K562 (cell line): ENCODE measurements around the gene SCYL3. TPM values are rescaled to one million over a fixed set of nuclear protein-coding genes. Genes with fewer than 3 reads are reported as not detected.

Experiments
- ATAC-seq: fragments of 200-7000 bp; cut with Tn5 transposase; 3 replicates; pipeline ENCODE4 v1.9.1; 2020; ENCODE audit warnings: moderate library complexity
- BruUV-seq: library from RNA; stranded (reverse); fragments of 400-500 nt; replicated peaks from 2 replicates; lab custom pipeline; 2021; lab: Mats Ljungman, UMichigan
- CTCF ChIA-PET: fragments of 300-600 bp; formaldehyde crosslinking; extraction: SDS; loops from one replicate; lab custom pipeline; 2021; ENCODE audit warnings: low intra/inter-chr PET ratio; lab: Yijun Ruan, JAX
- POLR2A ChIA-PET: fragments of 300-600, 350-650 bp; sonication (Branson Sonifier 250); formaldehyde crosslinking; extraction: SDS; loops from one replicate; lab custom pipeline; 2021; ENCODE audit warnings: antibody characterized with exemption, inconsistent platforms; lab: Yijun Ruan, JAX
- DNase-seq, 4 experiments: peaks; one replicate each; pipeline versions ENCODE4 v3.0.0 to v3.0.0-alpha.2; 2011 to 2018; ENCODE audit warnings: low spot score in 3 of 4, mixed read lengths in 3 of 4; ENCODE audit errors: extremely low read depth in 1 of 4
- FAIRE-seq: peaks from 2 replicates; lab custom pipeline; 2011; peaks lifted over from hg19 to GRCh38; lab: Jason Lieb, UNC
- H2AFZ ChIP-seq: 2 replicates; pipeline ENCODE4 v1.6.0; 2011; ENCODE audit warnings: low read depth, low read length, control low read depth, inconsistent platforms
- H3K27ac ChIP-seq: fragments of 200-600 bp; 3 replicates; pipeline ENCODE4 v1.8.0; 2011; ENCODE audit warnings: low read depth, mild to moderate bottlenecking, control low read depth, inconsistent platforms, low read length, moderate library complexity, mixed read lengths; ENCODE audit errors: extremely low read depth
- H3K27me3 ChIP-seq, 2 experiments: fragments of 300-600 bp in 1 of 2; 2 replicates in 1 of 2; 3 replicates in 1 of 2; pipeline versions ENCODE4 v1.6.0 to v1.8.0; 2011; ENCODE audit warnings: inconsistent platforms in 2 of 2, low read length in 2 of 2, mild to moderate bottlenecking in 1 of 2, mixed read lengths in 1 of 2, moderate library complexity in 1 of 2; ENCODE audit not compliant: control insufficient read depth in 2 of 2, insufficient read depth in 2 of 2
- H3K36me3 ChIP-seq: fragments of 300-600 bp; 3 replicates; pipeline ENCODE4 v1.8.0; 2011; ENCODE audit warnings: mild to moderate bottlenecking, low read length, inconsistent platforms; ENCODE audit not compliant: control insufficient read depth, insufficient read depth
- H3K4me1 ChIP-seq, 2 experiments: fragments of 200-600 bp in 1 of 2; replicated peaks in 1 of 2; 2 replicates in 1 of 2; 3 replicates in 1 of 2; pipeline versions ENCODE4 v1.5.1 to v1.8.0; 2011; ENCODE audit warnings: inconsistent platforms in 2 of 2, low read length in 2 of 2, mild to moderate bottlenecking in 1 of 2, mixed read lengths in 1 of 2, moderate library complexity in 1 of 2; ENCODE audit not compliant: control insufficient read depth in 2 of 2, insufficient read depth in 2 of 2
- H3K4me2 ChIP-seq: 2 replicates; pipeline ENCODE4 v1.6.1; 2011; ENCODE audit warnings: low read length, control low read depth, inconsistent platforms, mixed read lengths; ENCODE audit not compliant: insufficient read depth
- H3K4me3 ChIP-seq: fragments of 200-600 bp; sonication (generic), shearing (Covaris generic); 2 replicates; pipeline ENCODE4 v1.5.1; 2016; ENCODE audit warnings: control low read depth, inconsistent platforms
- H3K79me2 ChIP-seq: fragments of 200-600 bp; 3 replicates; pipeline ENCODE4 v1.8.0; 2011; ENCODE audit warnings: low read length, inconsistent platforms; ENCODE audit not compliant: control insufficient read depth, insufficient read depth
- H3K9ac ChIP-seq, 2 experiments: 2 replicates each; pipeline versions ENCODE4 v1.6.0 to v1.6.1; 2011; ENCODE audit warnings: low read depth in 2 of 2, low read length in 2 of 2, control low read depth in 1 of 2, inconsistent platforms in 1 of 2, mild to moderate bottlenecking in 1 of 2, mixed read lengths in 1 of 2; ENCODE audit not compliant: insufficient read depth in 1 of 2
- H3K9me1 ChIP-seq: one replicate; pipeline ENCODE4 v1.6.0; 2011; ENCODE audit warnings: inconsistent platforms, mild to moderate bottlenecking, low read length, moderate library complexity; ENCODE audit not compliant: control insufficient read depth, insufficient read depth
- H3K9me3 ChIP-seq: replicated peaks from 2 replicates; pipeline ENCODE4 v1.5.1; 2011; ENCODE audit warnings: low read depth, low read length, inconsistent platforms; ENCODE audit not compliant: control insufficient read depth, insufficient read depth
- H4K20me1 ChIP-seq: replicated peaks from 2 replicates; pipeline ENCODE4 v1.6.1; 2011; ENCODE audit warnings: low read length, inconsistent platforms, mixed read lengths; ENCODE audit not compliant: control insufficient read depth, insufficient read depth
- ATF6 ChIP-seq: sonication (generic); formaldehyde crosslinking; IDR thresholded peaks from 2 replicates; pipeline ENCODE4 v1.4.0; 2020; ENCODE audit warnings: mild to moderate bottlenecking, missing genetic modification reagents
- CBFB ChIP-seq: sonication (generic); formaldehyde crosslinking; IDR thresholded peaks from 2 replicates; pipeline ENCODE4 v1.4.0; 2020; ENCODE audit warnings: mild to moderate bottlenecking, missing genetic modification reagents
- GTF2E2 ChIP-seq: fragments of 200-800 bp; sonication (Bioruptor generic); IDR thresholded peaks from 2 replicates; pipeline ENCODE4 v1.6.1; 2016; ENCODE audit warnings: missing genetic modification characterization, missing compliant biosample characterization
- MXI1 ChIP-seq: IDR thresholded peaks from 2 replicates; pipeline ENCODE4 v1.6.1; 2011; ENCODE audit warnings: low read depth, mild to moderate bottlenecking, improper control_type of control experiment, low read length
- MYBL2 ChIP-seq, 2 experiments: fragments of 450-650 bp in 1 of 2; sonication (generic) in 1 of 2; formaldehyde crosslinking in 1 of 2; IDR thresholded peaks; 2 replicates each; pipeline versions ENCODE4 v1.6.1 to v1.8.1; 2017 to 2022; ENCODE audit warnings: borderline replicate concordance in 1 of 2, inconsistent platforms in 1 of 2, low read depth in 1 of 2, mild to moderate bottlenecking in 1 of 2, missing genetic modification reagents in 1 of 2, moderate library complexity in 1 of 2
- PBX2 ChIP-seq, 2 experiments: IDR thresholded peaks in 1 of 2; conservative IDR thresholded peaks in 1 of 2; 2 replicates each; pipeline ENCODE4 v1.6.1; 2016; ENCODE audit warnings: low read depth in 2 of 2, mild to moderate bottlenecking in 1 of 2, missing compliant biosample characterization in 1 of 2, missing genetic modification characterization in 1 of 2, moderate library complexity in 1 of 2
- PTTG1 ChIP-seq: fragments of 450-650 bp; IDR thresholded peaks from 2 replicates; pipeline ENCODE4 v1.6.1; 2016; ENCODE audit warnings: low read depth, mild to moderate bottlenecking, missing genetic modification characterization, missing compliant biosample characterization
- SIN3B ChIP-seq: fragments of 450-650 bp; IDR thresholded peaks from 2 replicates; pipeline ENCODE4 v1.6.1; 2017; ENCODE audit warnings: low read depth, mild to moderate bottlenecking, moderate library complexity
- SP2 ChIP-seq: IDR thresholded peaks from 2 replicates; pipeline ENCODE4 v1.6.1; 2011; ENCODE audit warnings: mild to moderate bottlenecking, low read depth, low read length, moderate library complexity; ENCODE audit not compliant: poor library complexity, severe bottlenecking; ENCODE audit errors: extremely low read depth
- TCF15 ChIP-seq: fragments of 250-450 bp; sonication (Bioruptor Pico); IDR thresholded peaks from 2 replicates; pipeline ENCODE4 v1.8.0; 2022; ENCODE audit warnings: moderate library complexity, mild to moderate bottlenecking, inconsistent platforms
- ZNF121 ChIP-seq: sonication (generic); formaldehyde crosslinking; conservative IDR thresholded peaks from 2 replicates; pipeline ENCODE4 v1.8.0; 2022; ENCODE audit warnings: missing genetic modification reagents
- ZNF354B ChIP-seq: fragments of 250-450 bp; sonication (Bioruptor Pico); IDR thresholded peaks from 2 replicates; pipeline ENCODE4 v1.4.0; 2020
- WGBS: fragments of 100-300 bp; shearing (Covaris generic); methylation state at CpG from one replicate; pipeline ENCODE4 v1.1.6; 2016; ENCODE audit warnings: low coverage, mixed read lengths; ENCODE audit not compliant: insufficient coverage; ENCODE audit errors: missing lambda C conversion rate; 5-methylcytosine and 5-hydroxymethylcytosine counted together
- in situ Hi-C: fragments of 300-500 bp; cut with MboI; formaldehyde crosslinking; loops from 4 replicates; pipeline ENCODE4 v1.15.0; 2018; ENCODE audit warnings: inconsistent platforms, mixed read lengths
- intact Hi-C: fragments of 100-400 bp; cut with micrococcal nuclease; formaldehyde crosslinking; loops from 2 replicates; pipeline ENCODE4 v1.14.2; 2022
- polyA plus RNA-seq, 8 experiments: library from polyadenylated mRNA; depleted of rRNA in 4 of 8; stranded (reverse) in 5 of 8; unstranded in 3 of 8; fragments of >200 nt; fragmentation: Nextera tagmentation in 2 of 8; fragmentation: Illumina TruSeq in 1 of 8; extraction: Ambion mirVana in 2 of 8; extraction: Trizol in 1 of 8; gene quantifications; 2 replicates each; pipeline versions ENCODE4 v1.2.1 to v1.2.3, GENCODE V29; 2011 to 2014; ENCODE audit warnings: inconsistent platforms in 1 of 8, missing spikeins in 1 of 8
- total RNA-seq, 7 experiments: library from RNA; depleted of rRNA in 6 of 7; stranded (reverse); fragments of >200 nt in 6 of 7; fragmentation: Illumina TruSeq in 2 of 7; extraction: Trizol in 2 of 7; gene quantifications; 2 replicates each; pipeline versions ENCODE4 v1.2.1 to v1.2.3, GENCODE V29; 2011 to 2021; ENCODE audit warnings: low replicate concordance in 1 of 7

The SCYL3 gene
- total and polyA plus RNA-seq, 9 of the 15 experiments (the other 6 are each of a cell fraction or from before 2014, with no cell fraction given), result 3.6 to 11.4 (median 7.1) TPM

GRCh38 chr1:169891539-169891885 is 2.2 kb downstream of the SCYL3 start (continued):
- no peak for TF ChIP-seq PTTG1 (tag)
- no peak for TF ChIP-seq TCF15
- no peak for TF ChIP-seq MYBL2 (IDR thresholded peaks at IDR 0.05; ENCODE audit: low read depth)
- TF ChIP-seq MYBL2 (CRISPR knock-in tag; IDR thresholded peaks at IDR 0.05; ENCODE audit: borderline replicate concordance), result no peak
- no peak for TF ChIP-seq MXI1

- in situ Hi-C loops, result no loop called here
- ChIA-PET POLR2A (interaction anchor here (0.7 to 2.1 kb wide), 2 partner anchors 16 to 38 kb away, joined by 3 to 5 read pairs; no protein-coding TSS in a partner anchor), CTCF (no interaction called here)
- H3K79me2 ChIP-seq, result peaks cover 40% of the 10 kb centered on the region
- H3K27ac ChIP-seq, result no peak overlapping the region
- no peak for FAIRE-seq
- H3K27me3 ChIP-seq, result no peaks in the 10 kb centered on the region
- no peak for ATAC-seq
- BruUV-seq, result no TSS peak
- H3K4me3 ChIP-seq, result no peak overlapping the region
- intact Hi-C loops, result loop anchor here (5.0 kb wide), 3 partner anchors 181 to 641 kb away; partner anchors contain the start of genes GORAB, KIFAP3 and SLC19A2
- H3K4me2 ChIP-seq, result no peak overlapping the region
- DNase-seq, result no peak
- peaks cover 3 to 20% of the 10 kb centered on the region in 2 experiments for H3K4me1 ChIP-seq
- H4K20me1 ChIP-seq, result no peaks in the 10 kb centered on the region
- peaks cover 25% of the 10 kb centered on the region; the same call in 2 of the 3 replicates for H3K36me3 ChIP-seq
- H3K9ac ChIP-seq, result no peak overlapping the region
- WGBS, result 56% methylated on average over 5 of the region's 5 CpGs
- no peaks in the 10 kb centered on the region for H3K9me1 ChIP-seq
- no peaks in the 10 kb centered on the region for H3K9me3 ChIP-seq
- no peak overlapping the region for H2AFZ ChIP-seq
- TF ChIP-seq SP2, result no peak
- TF ChIP-seq PBX2 (CRISPR knock-in tag; IDR thresholded peaks at IDR 0.05; ENCODE audit: low read depth), result no peak
- TF ChIP-seq PBX2 (tag; conservative IDR thresholded peaks at IDR 0.05; ENCODE audit: low read depth), result no peak
- TF ChIP-seq ZNF121 (CRISPR knock-in tag), result no peak
- TF ChIP-seq ZNF354B, result no peak
- no peak for TF ChIP-seq SIN3B
- TF ChIP-seq ATF6, result no peak
- TF ChIP-seq CBFB (CRISPR knock-in tag), result no peak
- TF ChIP-seq GTF2E2 (tag), result no peak
Observed at GRCh38 chr1:169890761-169891538, 2.7 kb downstream of the SCYL3 start.
